Right atrium auricular region (tissue), 2 donors: Measurements from ENCODE around the gene TUT4. TPM values are rescaled to one million over a fixed set of nuclear protein-coding genes. Genes with fewer than 3 reads are reported as not detected.
A peak's percentile ranks its signal among the peaks of the same experiment; 100 is the strongest.

Experiments used
- DNase-seq: peaks from one replicate; pipeline ENCODE4 v3.0.0-alpha.2; 2019; ENCODE audit warnings: low spot score
- H3K27ac ChIP-seq, 2 donors: fragments of 200-600 bp; sonication (generic); 1 replicate in 1 of 2; 2 replicates in 1 of 2; pipeline ENCODE4 v1.5.1; 2016 to 2019
- H3K27me3 ChIP-seq, 2 donors: fragments of 200-600 bp; sonication (generic); one replicate each; pipeline versions ENCODE4 v1.5.1 to v1.6.0; 2017 to 2019
- H3K36me3 ChIP-seq: fragments of 200-600 bp; sonication (generic); one replicate; pipeline ENCODE4 v1.5.1; 2016
- H3K4me1 ChIP-seq, 2 donors: fragments of 200-600 bp; sonication (generic); one replicate each; pipeline versions ENCODE4 v1.5.1 to v1.6.0; 2017 to 2019
- H3K4me3 ChIP-seq, 2 donors: fragments of 200-600 bp; sonication (generic); 1 replicate in 1 of 2; 2 replicates in 1 of 2; pipeline ENCODE4 v1.5.1; 2017 to 2019; ENCODE audit warnings: mild to moderate bottlenecking in 1 of 2, moderate library complexity in 1 of 2
- H3K9me3 ChIP-seq, 2 donors: fragments of 200-600 bp; sonication (generic); one replicate each; pipeline ENCODE4 v1.5.1; 2019
- total RNA-seq, 2 donors: library from RNA; depleted of rRNA; stranded (reverse); fragments of >200 nt; gene quantifications; one replicate each; pipeline ENCODE4 v1.1.0, GENCODE V29; 2016
- TF ChIP-seq, protein P1 (sequence below), 2 donors: fragments of 200-600 bp; sonication (generic); IDR thresholded peaks; one replicate each; pipeline ENCODE4 v1.5.1; 2019; ENCODE audit warnings: antibody characterized with exemption in 2 of 2

Gene TUT4
- total RNA-seq, 2 donors from 2014 or later: 27.4 to 33.3 TPM

- no peaks in the 10 kb centered on the region for H3K36me3 ChIP-seq
- peak overlapping the region; percentile 90 to 94 for H3K27ac ChIP-seq
- H3K27me3 ChIP-seq: no peaks in the 10 kb centered on the region
- peaks cover 0 to 14% of the 10 kb centered on the region in 2 donors for H3K4me1 ChIP-seq
- peak; percentile 75 for DNase-seq
- TF ChIP-seq, protein P1, sequence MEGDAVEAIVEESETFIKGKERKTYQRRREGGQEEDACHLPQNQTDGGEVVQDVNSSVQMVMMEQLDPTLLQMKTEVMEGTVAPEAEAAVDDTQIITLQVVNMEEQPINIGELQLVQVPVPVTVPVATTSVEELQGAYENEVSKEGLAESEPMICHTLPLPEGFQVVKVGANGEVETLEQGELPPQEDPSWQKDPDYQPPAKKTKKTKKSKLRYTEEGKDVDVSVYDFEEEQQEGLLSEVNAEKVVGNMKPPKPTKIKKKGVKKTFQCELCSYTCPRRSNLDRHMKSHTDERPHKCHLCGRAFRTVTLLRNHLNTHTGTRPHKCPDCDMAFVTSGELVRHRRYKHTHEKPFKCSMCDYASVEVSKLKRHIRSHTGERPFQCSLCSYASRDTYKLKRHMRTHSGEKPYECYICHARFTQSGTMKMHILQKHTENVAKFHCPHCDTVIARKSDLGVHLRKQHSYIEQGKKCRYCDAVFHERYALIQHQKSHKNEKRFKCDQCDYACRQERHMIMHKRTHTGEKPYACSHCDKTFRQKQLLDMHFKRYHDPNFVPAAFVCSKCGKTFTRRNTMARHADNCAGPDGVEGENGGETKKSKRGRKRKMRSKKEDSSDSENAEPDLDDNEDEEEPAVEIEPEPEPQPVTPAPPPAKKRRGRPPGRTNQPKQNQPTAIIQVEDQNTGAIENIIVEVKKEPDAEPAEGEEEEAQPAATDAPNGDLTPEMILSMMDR (IDR thresholded peaks at IDR 0.05): no peak
- H3K4me3 ChIP-seq: peak overlapping the region; percentile 84 to 92
- H3K9me3 ChIP-seq: no peaks in the 10 kb centered on the region
These were observed 722 bp upstream of the TUT4 start for GRCh38 chr1:52553362-52554266.

- Histone ChIP-seq H3K27me3 (no peaks in the 10 kb centered on the region), H3K4me1 (peaks cover 0 to 14% of the 10 kb centered on the region in 2 donors), H3K27ac (peak overlapping the region; percentile 90 to 94), H3K36me3 (no peaks in the 10 kb centered on the region), H3K9me3 (no peaks in the 10 kb centered on the region), H3K4me3 (peak overlapping the region; percentile 84 to 92)
- TF ChIP-seq, protein P1 (IDR thresholded peaks at IDR 0.05): no peak
- no peak for DNase-seq
These were observed 722 bp downstream of the TUT4 start for GRCh38 chr1:52552236-52552504.

GRCh38 chr1:52551507-52552235 lies 1.2 kb downstream of the TUT4 start:
- H3K27ac ChIP-seq: peak overlapping the region; percentile 90 to 94
- no peaks in the 10 kb centered on the region for H3K27me3 ChIP-seq
- H3K9me3 ChIP-seq: no peaks in the 10 kb centered on the region
- TF ChIP-seq, protein P1 (IDR thresholded peaks at IDR 0.05): no peak
- H3K36me3 ChIP-seq: no peaks in the 10 kb centered on the region
- peak overlapping the region; percentile 84 to 92 for H3K4me3 ChIP-seq
- peaks cover 0 to 14% of the 10 kb centered on the region in 2 donors for H3K4me1 ChIP-seq
- DNase-seq: no peak

DNA sequence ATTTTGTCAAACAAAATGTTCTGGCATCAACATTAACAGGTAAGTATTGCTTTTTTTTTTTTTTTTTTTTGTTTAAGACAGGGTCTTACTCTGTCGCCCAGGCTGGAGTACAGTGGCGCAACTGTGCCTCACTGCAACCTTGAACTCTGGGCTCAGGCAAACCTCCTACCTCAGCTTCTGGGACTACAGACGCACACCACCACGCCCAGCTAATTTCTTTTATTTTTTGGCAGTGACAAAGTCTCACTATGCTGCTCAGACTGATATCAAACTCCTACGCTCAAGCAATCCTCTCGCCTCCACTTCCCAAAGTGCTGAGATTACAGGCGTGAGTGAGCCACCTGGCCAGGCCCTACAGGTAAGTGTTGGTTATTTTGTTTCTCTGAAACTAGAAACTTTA lies 2.4 kb downstream of the TUT4 start:
- Histone ChIP-seq H3K27me3 (no peaks in the 10 kb centered on the region), H3K36me3 (no peaks in the 10 kb centered on the region), H3K4me3 (no peak overlapping the region), H3K9me3 (no peaks in the 10 kb centered on the region), H3K27ac (no peak overlapping the region), H3K4me1 (peaks cover 0 to 14% of the 10 kb centered on the region in 2 donors)
- TF ChIP-seq, protein P1 (IDR thresholded peaks at IDR 0.05): no peak
- DNase-seq: no peak

- Histone ChIP-seq H3K9me3 (no peaks in the 10 kb centered on the region), H3K4me3 (no peak overlapping the region), H3K36me3 (no peaks in the 10 kb centered on the region), H3K4me1 (peaks cover 0 to 14% of the 10 kb centered on the region in 2 donors), H3K27ac (no peak overlapping the region), H3K27me3 (no peaks in the 10 kb centered on the region)
- TF ChIP-seq, protein P1 (IDR thresholded peaks at IDR 0.05): no peak
- no peak for DNase-seq
These were observed 3.6 kb downstream of the TUT4 start for GRCh38 chr1:52549267-52549666.
